H9 (cell line): Measurements from ENCODE around the gene HECW1. TPM values are rescaled to one million over a fixed set of nuclear protein-coding genes. Genes with fewer than 3 reads are reported as not detected.

ENCODE experiments used
- DNase-seq: peaks from one replicate; pipeline ENCODE4 v3.0.0-alpha.2; 2017
- H2AFZ ChIP-seq: one replicate; pipeline ENCODE4 v1.6.1; 2013; ENCODE audit warnings: mild to moderate bottlenecking, low read length, control low read depth, moderate library complexity
- H2AK5ac ChIP-seq: 2 replicates; pipeline ENCODE4 v1.6.1; 2013; ENCODE audit warnings: low read length, control low read depth, mixed read lengths; ENCODE audit not compliant: insufficient read length
- H2BK120ac ChIP-seq: one replicate; pipeline ENCODE4 v1.6.1; 2013; ENCODE audit warnings: low read depth, mild to moderate bottlenecking, low read length, control low read depth, inconsistent platforms; ENCODE audit not compliant: poor library complexity, severe bottlenecking
- H2BK12ac ChIP-seq: 2 replicates; pipeline ENCODE4 v1.6.1; 2013; ENCODE audit warnings: low read length, control low read depth, mixed read lengths, low read depth; ENCODE audit not compliant: insufficient read length
- H2BK15ac ChIP-seq: 2 replicates; pipeline ENCODE4 v1.6.1; 2013; ENCODE audit warnings: low read depth, low read length, control low read depth
- H2BK20ac ChIP-seq: one replicate; pipeline ENCODE4 v1.6.1; 2013; ENCODE audit warnings: low read depth, mild to moderate bottlenecking, low read length, control low read depth, inconsistent platforms; ENCODE audit not compliant: poor library complexity, severe bottlenecking
- H2BK5ac ChIP-seq: 2 replicates; pipeline ENCODE4 v1.6.1; 2013; ENCODE audit warnings: low read length, control low read depth, mixed read lengths; ENCODE audit not compliant: insufficient read length
- H3K14ac ChIP-seq: 2 replicates; pipeline ENCODE4 v1.6.1; 2013; ENCODE audit warnings: low read length, control low read depth; ENCODE audit not compliant: insufficient read depth
- H3K18ac ChIP-seq: 2 replicates; pipeline ENCODE4 v1.6.1; 2013; ENCODE audit warnings: low read depth, mild to moderate bottlenecking, mixed read lengths, low read length, control low read depth; ENCODE audit not compliant: insufficient read length
- H3K23ac ChIP-seq: 2 replicates; pipeline ENCODE4 v1.6.1; 2013; ENCODE audit warnings: low read length, control low read depth, mixed read lengths, low read depth; ENCODE audit not compliant: insufficient read length
- H3K23me2 ChIP-seq: 2 replicates; pipeline ENCODE4 v1.6.1; 2013; ENCODE audit warnings: low read depth, mild to moderate bottlenecking, mixed read lengths, low read length, control low read depth; ENCODE audit not compliant: insufficient read length, poor library complexity, severe bottlenecking
- H3K27ac ChIP-seq: 2 replicates; pipeline ENCODE4 v1.5.1; 2013; ENCODE audit warnings: low read length, control low read depth, mixed read lengths, low read depth; ENCODE audit not compliant: insufficient read length
- H3K27me3 ChIP-seq: 2 replicates; pipeline ENCODE4 v1.6.1; 2013; ENCODE audit warnings: low read length, control low read depth, inconsistent platforms; ENCODE audit not compliant: insufficient read depth
- H3K4ac ChIP-seq: 2 replicates; pipeline ENCODE4 v1.6.1; 2013; ENCODE audit warnings: low read depth, mild to moderate bottlenecking, control low read depth, inconsistent platforms, low read length, moderate library complexity
- H3K4me1 ChIP-seq: 2 replicates; pipeline ENCODE4 v1.6.1; 2013; ENCODE audit warnings: low read length, control low read depth, inconsistent platforms; ENCODE audit not compliant: insufficient read depth
- H3K4me2 ChIP-seq: 2 replicates; pipeline ENCODE4 v1.6.1; 2013; ENCODE audit warnings: low read length, control low read depth, mixed read lengths; ENCODE audit not compliant: insufficient read length, insufficient read depth
- H3K56ac ChIP-seq: 2 replicates; pipeline ENCODE4 v1.6.1; 2013; ENCODE audit warnings: low read depth, mild to moderate bottlenecking, mixed read lengths, low read length, control low read depth; ENCODE audit not compliant: insufficient read length
- H3K79me1 ChIP-seq: 2 replicates; pipeline ENCODE4 v1.6.1; 2013; ENCODE audit warnings: low read depth, mild to moderate bottlenecking, moderate library complexity, low read length, control low read depth, inconsistent platforms; ENCODE audit not compliant: insufficient read depth, poor library complexity, severe bottlenecking
- H3K79me2 ChIP-seq: 2 replicates; pipeline ENCODE4 v1.6.1; 2013; ENCODE audit warnings: low read length, control low read depth, inconsistent platforms; ENCODE audit not compliant: insufficient read depth
- H3K9ac ChIP-seq: 2 replicates; pipeline ENCODE4 v1.6.1; 2013; ENCODE audit warnings: low read length, control low read depth, mixed read lengths; ENCODE audit not compliant: insufficient read length; ENCODE audit errors: extremely low read depth
- H3K9me3 ChIP-seq: one replicate; pipeline ENCODE4 v1.6.1; 2013; ENCODE audit warnings: low read depth, low read length, inconsistent platforms; ENCODE audit not compliant: control insufficient read depth
- H3T11ph ChIP-seq: one replicate; pipeline ENCODE4 v1.6.1; 2013; ENCODE audit warnings: mild to moderate bottlenecking, low read length, control low read depth, inconsistent platforms
- H4K20me1 ChIP-seq: one replicate; pipeline ENCODE4 v1.6.1; 2013; ENCODE audit not compliant: control insufficient read depth, insufficient read length, insufficient read depth
- H4K5ac ChIP-seq: 2 replicates; pipeline ENCODE4 v1.6.1; 2013; ENCODE audit warnings: low read depth, mild to moderate bottlenecking, mixed read lengths, low read length, control low read depth; ENCODE audit not compliant: insufficient read length
- H4K8ac ChIP-seq: replicated peaks from 2 replicates; pipeline ENCODE4 v1.6.1; 2013; ENCODE audit warnings: low read length, control low read depth, mixed read lengths, low read depth; ENCODE audit not compliant: insufficient read length
- H4K91ac ChIP-seq: 2 replicates; pipeline ENCODE4 v1.6.1; 2013; ENCODE audit warnings: low read depth, mild to moderate bottlenecking, moderate library complexity, mixed read lengths, low read length, control low read depth; ENCODE audit not compliant: insufficient read length
- H3K27ac Mint-ChIP-seq, 3 experiments: 2 replicates in 2 of 3; 3 replicates in 1 of 3; pipeline ENCODE4 v1.8.0; 2020 to 2021; ENCODE audit warnings: mixed read lengths in 3 of 3, mild to moderate bottlenecking in 1 of 3, moderate library complexity in 1 of 3
- H3K27me3 Mint-ChIP-seq: 2 replicates; pipeline ENCODE4 v1.8.0; 2021; ENCODE audit warnings: low read depth, mild to moderate bottlenecking, moderate library complexity, mixed read lengths
- H3K36me3 Mint-ChIP-seq, 3 experiments: 2 replicates in 2 of 3; 3 replicates in 1 of 3; pipeline ENCODE4 v1.8.0; 2020 to 2021; ENCODE audit warnings: low read depth in 3 of 3, mixed read lengths in 3 of 3; ENCODE audit not compliant: insufficient read depth in 1 of 3
- H3K4me1 Mint-ChIP-seq, 2 experiments: 2 replicates each; pipeline ENCODE4 v1.8.0; 2020; ENCODE audit warnings: mixed read lengths in 2 of 2
- H3K4me3 Mint-ChIP-seq, 2 experiments: 2 replicates in 1 of 2; 3 replicates in 1 of 2; pipeline ENCODE4 v1.8.0; 2020 to 2021; ENCODE audit warnings: mild to moderate bottlenecking in 2 of 2, mixed read lengths in 2 of 2, moderate library complexity in 1 of 2
- H3K9me3 Mint-ChIP-seq, 2 experiments: 2 replicates in 1 of 2; 3 replicates in 1 of 2; pipeline ENCODE4 v1.8.0; 2020; ENCODE audit warnings: mild to moderate bottlenecking in 2 of 2, mixed read lengths in 2 of 2, moderate library complexity in 1 of 2
- WGBS: extraction: QIAGEN DNeasy Blood & Tissue Kit; methylation state at CpG from one replicate; pipeline ENCODE4 v1.1.7; 2013; ENCODE audit warnings: missing lambda C conversion rate, low lambda C conversion rate, mixed read lengths; ENCODE audit not compliant: insufficient read length; ENCODE audit errors: extremely low coverage; 5-methylcytosine and 5-hydroxymethylcytosine counted together
- total RNA-seq: library from RNA; stranded (reverse); gene quantifications from 2 replicates; pipeline ENCODE4 v1.2.1, GENCODE V29; 2021
- TF ChIP-seq, protein P1 (sequence below): fragments of 200-600 bp; sonication (generic); conservative IDR thresholded peaks from 3 replicates; pipeline ENCODE4 v1.8.0; 2021; ENCODE audit warnings: antibody characterized with exemption, mild to moderate bottlenecking

The HECW1 gene
- total RNA-seq, 1 experiment from 2014 or later = 5.0 TPM

DNA sequence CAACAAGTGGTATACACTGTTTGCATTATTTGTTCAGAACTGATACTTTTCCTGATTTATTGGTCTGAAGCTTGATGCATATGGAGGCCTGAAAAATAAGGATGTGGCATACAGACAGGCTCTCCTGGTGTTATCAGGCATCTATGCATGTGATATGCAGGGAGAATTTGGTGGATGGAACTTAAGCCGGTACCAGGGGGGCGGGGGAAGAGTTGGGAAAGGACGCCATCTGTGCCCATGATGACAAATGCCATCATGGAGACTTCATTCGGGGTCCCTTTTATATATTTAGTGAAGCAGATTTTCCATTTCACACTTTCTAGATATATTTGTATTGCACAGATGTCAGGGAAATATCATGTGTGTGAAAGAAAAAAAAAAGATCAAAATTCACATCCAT, 5.4 kb downstream of the HECW1 start:
- peaks cover 3% of the 10 kb centered on the region for H3K79me1 ChIP-seq
- no peak overlapping the region for H2AK5ac ChIP-seq
- no peak overlapping the region for H2BK12ac ChIP-seq
- H3K27ac ChIP-seq = no peak overlapping the region
- H2BK20ac ChIP-seq = no peak overlapping the region
- H3T11ph ChIP-seq = no peak overlapping the region
- no peak overlapping the region for H2BK5ac ChIP-seq
- no peak overlapping the region for H4K91ac ChIP-seq
- H3K4me3 Mint-ChIP-seq = no peak overlapping the region; a peak in 1 of 5 replicates
- H3K4me2 ChIP-seq = no peak overlapping the region
- H3K27ac Mint-ChIP-seq = peak overlapping the region in 1 of 3 experiments; percentile 13; a peak in 3 of 7 replicates
- H3K4me1 Mint-ChIP-seq = peaks cover 27 to 38% of the 10 kb centered on the region in 2 experiments
- WGBS = no CpG with 5 or more reads among the region's 4 CpGs
- no peaks in the 10 kb centered on the region for H3K9me3 ChIP-seq
- no peak overlapping the region for H3K18ac ChIP-seq
- H3K4me1 ChIP-seq = peaks cover 16% of the 10 kb centered on the region; the same call in 1 of the 2 replicates
- no peak overlapping the region for H3K14ac ChIP-seq
- no peaks in the 10 kb centered on the region for H3K27me3 ChIP-seq
- TF ChIP-seq, protein P1, sequence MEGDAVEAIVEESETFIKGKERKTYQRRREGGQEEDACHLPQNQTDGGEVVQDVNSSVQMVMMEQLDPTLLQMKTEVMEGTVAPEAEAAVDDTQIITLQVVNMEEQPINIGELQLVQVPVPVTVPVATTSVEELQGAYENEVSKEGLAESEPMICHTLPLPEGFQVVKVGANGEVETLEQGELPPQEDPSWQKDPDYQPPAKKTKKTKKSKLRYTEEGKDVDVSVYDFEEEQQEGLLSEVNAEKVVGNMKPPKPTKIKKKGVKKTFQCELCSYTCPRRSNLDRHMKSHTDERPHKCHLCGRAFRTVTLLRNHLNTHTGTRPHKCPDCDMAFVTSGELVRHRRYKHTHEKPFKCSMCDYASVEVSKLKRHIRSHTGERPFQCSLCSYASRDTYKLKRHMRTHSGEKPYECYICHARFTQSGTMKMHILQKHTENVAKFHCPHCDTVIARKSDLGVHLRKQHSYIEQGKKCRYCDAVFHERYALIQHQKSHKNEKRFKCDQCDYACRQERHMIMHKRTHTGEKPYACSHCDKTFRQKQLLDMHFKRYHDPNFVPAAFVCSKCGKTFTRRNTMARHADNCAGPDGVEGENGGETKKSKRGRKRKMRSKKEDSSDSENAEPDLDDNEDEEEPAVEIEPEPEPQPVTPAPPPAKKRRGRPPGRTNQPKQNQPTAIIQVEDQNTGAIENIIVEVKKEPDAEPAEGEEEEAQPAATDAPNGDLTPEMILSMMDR = no peak
- H4K5ac ChIP-seq = no peak overlapping the region
- H2BK120ac ChIP-seq = no peak overlapping the region
- DNase-seq = no peak
- no peak overlapping the region for H4K8ac ChIP-seq
- no peak overlapping the region for H3K56ac ChIP-seq
- H3K23me2 ChIP-seq = peaks cover 12% of the 10 kb centered on the region
- peaks cover 7% of the 10 kb centered on the region; the same call in 1 of the 2 replicates for H3K79me2 ChIP-seq
- H3K9me3 Mint-ChIP-seq = no peaks in the 10 kb centered on the region
- H2BK15ac ChIP-seq = no peak overlapping the region
- H3K4ac ChIP-seq = no peak overlapping the region
- H3K27me3 Mint-ChIP-seq = peaks cover 7% of the 10 kb centered on the region
- H3K23ac ChIP-seq = no peak overlapping the region
- no peaks in the 10 kb centered on the region for H3K36me3 Mint-ChIP-seq
- H3K9ac ChIP-seq = no peak overlapping the region
- no peak overlapping the region for H2AFZ ChIP-seq
- no peaks in the 10 kb centered on the region for H4K20me1 ChIP-seq
